IPS-15b (cell line): Measurements from ENCODE around the gene CDC5L.

Experiments
- H3K27me3 ChIP-seq: one replicate; pipeline ENCODE4 v1.6.1; 2013; ENCODE audit warnings: low read length; ENCODE audit not compliant: control insufficient read depth, insufficient read depth
- H3K36me3 ChIP-seq: one replicate; pipeline ENCODE4 v1.6.1; 2013; ENCODE audit warnings: low read length; ENCODE audit not compliant: control insufficient read depth, insufficient read depth
- H3K4me1 ChIP-seq: one replicate; pipeline ENCODE4 v1.6.1; 2013; ENCODE audit warnings: mild to moderate bottlenecking, low read length; ENCODE audit not compliant: control insufficient read depth, insufficient read depth
- H3K4me3 ChIP-seq: one replicate; pipeline ENCODE4 v1.5.1; 2013; ENCODE audit warnings: low read depth, low read length
- H3K9ac ChIP-seq: one replicate; pipeline ENCODE4 v1.6.1; 2013; ENCODE audit warnings: low read depth, mild to moderate bottlenecking, low read length
- H3K9me3 ChIP-seq: one replicate; pipeline ENCODE4 v1.6.1; 2013; ENCODE audit warnings: mild to moderate bottlenecking, low read length; ENCODE audit not compliant: control insufficient read depth, insufficient read depth

The CDC5L gene

GRCh38 chr6:44377971-44378370 lies 9.5 kb upstream of the CDC5L start:
- no peaks in the 10 kb centered on the region for H3K27me3 ChIP-seq
- H3K4me1 ChIP-seq, result no peaks in the 10 kb centered on the region
- H3K36me3 ChIP-seq, result no peaks in the 10 kb centered on the region
- H3K9ac ChIP-seq, result no peak overlapping the region
- no peaks in the 10 kb centered on the region for H3K9me3 ChIP-seq
- H3K4me3 ChIP-seq, result no peak overlapping the region

- Histone ChIP-seq H3K9ac (no peak overlapping the region), H3K27me3 (no peaks in the 10 kb centered on the region), H3K4me3 (no peak overlapping the region), H3K4me1 (no peaks in the 10 kb centered on the region), H3K36me3 (no peaks in the 10 kb centered on the region), H3K9me3 (no peaks in the 10 kb centered on the region)
These were observed 5.8 kb upstream of the CDC5L start for GRCh38 chr6:44381739-44382138.

GRCh38 chr6:44386364-44386928 lies 1.1 kb upstream of the CDC5L start:
- H3K9ac ChIP-seq, result no peak overlapping the region
- H3K4me3 ChIP-seq, result peak overlapping the region; percentile 52
- H3K9me3 ChIP-seq, result no peaks in the 10 kb centered on the region
- H3K27me3 ChIP-seq, result no peaks in the 10 kb centered on the region
- H3K4me1 ChIP-seq, result no peaks in the 10 kb centered on the region
- H3K36me3 ChIP-seq, result no peaks in the 10 kb centered on the region

- Histone ChIP-seq H3K36me3 (no peaks in the 10 kb centered on the region), H3K4me3 (peak overlapping the region; percentile 52), H3K27me3 (no peaks in the 10 kb centered on the region), H3K9me3 (no peaks in the 10 kb centered on the region), H3K4me1 (no peaks in the 10 kb centered on the region), H3K9ac (no peak overlapping the region)
These were observed 569 bp upstream of the CDC5L start for GRCh38 chr6:44386929-44387345.

GRCh38 chr6:44388135-44388487 lies 605 bp downstream of the CDC5L start:
- H3K4me1 ChIP-seq, result no peaks in the 10 kb centered on the region
- no peak overlapping the region for H3K9ac ChIP-seq
- no peaks in the 10 kb centered on the region for H3K27me3 ChIP-seq
- no peaks in the 10 kb centered on the region for H3K9me3 ChIP-seq
- peak overlapping the region; percentile 52 for H3K4me3 ChIP-seq
- peaks cover 4% of the 10 kb centered on the region for H3K36me3 ChIP-seq

- peaks cover 5% of the 10 kb centered on the region for H3K36me3 ChIP-seq
- no peaks in the 10 kb centered on the region for H3K4me1 ChIP-seq
- no peaks in the 10 kb centered on the region for H3K27me3 ChIP-seq
- H3K9me3 ChIP-seq, result no peaks in the 10 kb centered on the region
- peak overlapping the region; percentile 19 for H3K4me3 ChIP-seq
- H3K9ac ChIP-seq, result no peak overlapping the region
These were observed 1.4 kb downstream of the CDC5L start for GRCh38 chr6:44388887-44389286.

GRCh38 chr6:44390158-44390683 lies 2.7 kb downstream of the CDC5L start:
- Histone ChIP-seq H3K4me3 (no peak overlapping the region), H3K9me3 (no peaks in the 10 kb centered on the region), H3K27me3 (no peaks in the 10 kb centered on the region), H3K9ac (no peak overlapping the region), H3K36me3 (peaks cover 10% of the 10 kb centered on the region), H3K4me1 (no peaks in the 10 kb centered on the region)

- Histone ChIP-seq H3K36me3 (peaks cover 29% of the 10 kb centered on the region), H3K9ac (no peak overlapping the region), H3K4me3 (no peak overlapping the region), H3K9me3 (no peaks in the 10 kb centered on the region), H3K4me1 (no peaks in the 10 kb centered on the region), H3K27me3 (no peaks in the 10 kb centered on the region)
These were observed 8.0 kb downstream of the CDC5L start for GRCh38 chr6:44395501-44395900.

GRCh38 chr6:44396968-44397367 lies 9.5 kb downstream of the CDC5L start:
- Histone ChIP-seq H3K9ac (no peak overlapping the region), H3K4me1 (no peaks in the 10 kb centered on the region), H3K9me3 (no peaks in the 10 kb centered on the region), H3K36me3 (peaks cover 29% of the 10 kb centered on the region), H3K27me3 (no peaks in the 10 kb centered on the region), H3K4me3 (no peak overlapping the region)

GRCh38 chr6:44397424-44398164 lies 10.1 kb downstream of the CDC5L start:
- Histone ChIP-seq H3K9me3 (no peaks in the 10 kb centered on the region), H3K9ac (no peak overlapping the region), H3K4me1 (no peaks in the 10 kb centered on the region), H3K36me3 (peaks cover 29% of the 10 kb centered on the region), H3K27me3 (no peaks in the 10 kb centered on the region), H3K4me3 (no peak overlapping the region)

GRCh38 chr6:44399991-44400390 lies 12.5 kb downstream of the CDC5L start:
- Histone ChIP-seq H3K4me1 (no peaks in the 10 kb centered on the region), H3K4me3 (no peak overlapping the region), H3K9ac (no peak overlapping the region), H3K36me3 (peaks cover 24% of the 10 kb centered on the region), H3K27me3 (no peaks in the 10 kb centered on the region), H3K9me3 (no peaks in the 10 kb centered on the region)

GRCh38 chr6:44400572-44400971 lies 13.1 kb downstream of the CDC5L start:
- Histone ChIP-seq H3K9me3 (no peaks in the 10 kb centered on the region), H3K4me1 (no peaks in the 10 kb centered on the region), H3K36me3 (peaks cover 22% of the 10 kb centered on the region), H3K27me3 (no peaks in the 10 kb centered on the region), H3K9ac (no peak overlapping the region), H3K4me3 (no peak overlapping the region)
